Measurements from ENCODE around the gene SNAP91. TPM values are rescaled to one million over a fixed set of nuclear protein-coding genes. Genes with fewer than 3 reads are reported as not detected.
A peak's percentile ranks its signal among the peaks of the same experiment; 100 is the strongest.

Gene SNAP91
- total RNA-seq, 1 donor from 2014 or later: 2.1 TPM

DNA sequence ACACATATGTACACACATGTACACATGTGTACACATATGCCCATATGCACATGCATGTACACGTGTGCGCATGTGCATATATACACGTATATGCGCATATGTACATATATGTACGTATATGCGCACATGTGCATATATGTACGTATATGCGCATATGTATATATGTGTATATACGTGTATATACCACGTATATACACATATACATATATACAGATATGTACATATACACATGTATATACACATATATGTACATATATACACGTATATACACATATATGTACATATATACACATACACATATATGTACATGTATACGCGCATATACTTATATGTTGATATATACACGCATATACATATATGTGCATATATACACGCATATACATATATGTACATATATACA lies 8.9 kb upstream of the SNAP91 start:
- Histone ChIP-seq H3K27ac (ENCODE audit: low read depth, low read length) (no peak overlapping the region), H3K4me3 (ENCODE audit: low read length in 3 of 3) (no peak overlapping the region), H3K27me3 (ENCODE audit: control insufficient read depth in 3 of 3, insufficient read depth in 3 of 3, low read length in 3 of 3) (no peaks in the 10 kb centered on the region), H3K36me3 (ENCODE audit: control insufficient read depth in 3 of 3, insufficient read depth in 3 of 3, low read length in 3 of 3) (no peaks in the 10 kb centered on the region), H3K4me1 (ENCODE audit: control insufficient read depth in 3 of 3, insufficient read depth in 3 of 3, low read length in 3 of 3) (no peaks in the 10 kb centered on the region), H3K9me3 (ENCODE audit: control insufficient read depth in 3 of 3, low read length in 3 of 3) (no peaks in the 10 kb centered on the region), H3K9ac (ENCODE audit: low read depth in 1 of 3, low read length in 3 of 3) (no peak overlapping the region)

DNA sequence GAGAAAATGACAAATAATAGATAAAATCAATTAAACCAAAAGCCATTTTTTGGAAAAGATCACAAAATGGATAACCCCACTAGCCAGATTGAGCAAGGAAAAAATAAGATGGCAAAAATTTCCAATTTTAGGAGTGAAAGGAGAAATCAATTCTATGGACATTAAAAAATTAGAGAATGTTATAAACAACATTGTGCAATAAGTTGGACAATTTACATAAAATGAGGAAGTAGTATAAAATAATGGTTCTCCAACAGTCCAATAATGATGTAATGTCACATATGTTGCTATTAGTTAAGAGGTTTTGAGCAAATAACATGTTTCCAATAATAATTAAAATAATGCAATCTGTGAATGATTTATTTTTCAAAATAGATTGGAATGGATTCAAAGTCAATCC lies 3.1 kb upstream of the SNAP91 start:
- Histone ChIP-seq H3K9ac (ENCODE audit: low read depth in 1 of 3, low read length in 3 of 3) (no peak overlapping the region), H3K27me3 (ENCODE audit: control insufficient read depth in 3 of 3, insufficient read depth in 3 of 3, low read length in 3 of 3) (peaks cover 20 to 29% (median 22%) of the 10 kb centered on the region in 3 donors), H3K36me3 (ENCODE audit: control insufficient read depth in 3 of 3, insufficient read depth in 3 of 3, low read length in 3 of 3) (no peaks in the 10 kb centered on the region), H3K4me3 (ENCODE audit: low read length in 3 of 3) (no peak overlapping the region), H3K9me3 (ENCODE audit: control insufficient read depth in 3 of 3, low read length in 3 of 3) (no peaks in the 10 kb centered on the region), H3K4me1 (ENCODE audit: control insufficient read depth in 3 of 3, insufficient read depth in 3 of 3, low read length in 3 of 3) (peaks cover 0 to 6% (median 6%) of the 10 kb centered on the region in 3 donors), H3K27ac (ENCODE audit: low read depth, low read length) (no peak overlapping the region)

DNA sequence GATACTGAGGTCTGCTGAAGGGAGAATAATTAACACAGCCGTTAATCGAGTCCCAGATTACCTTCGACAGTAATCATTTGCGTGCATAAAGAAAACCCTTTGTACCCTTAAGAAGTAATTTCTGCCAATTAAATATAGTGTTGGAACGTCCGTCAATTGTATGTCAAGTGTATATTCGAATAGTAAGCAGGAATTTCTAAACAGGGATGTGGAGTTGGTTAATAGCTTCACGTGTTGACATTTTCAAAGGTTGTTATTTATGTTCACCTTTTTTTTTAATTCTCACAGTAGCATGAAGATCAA lies 798 bp upstream of the SNAP91 start:
- Histone ChIP-seq H3K27me3 (ENCODE audit: control insufficient read depth in 3 of 3, insufficient read depth in 3 of 3, low read length in 3 of 3) (peaks cover 20 to 37% (median 22%) of the 10 kb centered on the region in 3 donors), H3K4me1 (ENCODE audit: control insufficient read depth in 3 of 3, insufficient read depth in 3 of 3, low read length in 3 of 3) (peaks cover 0 to 6% (median 6%) of the 10 kb centered on the region in 3 donors), H3K27ac (ENCODE audit: low read depth, low read length) (no peak overlapping the region), H3K9me3 (ENCODE audit: control insufficient read depth in 3 of 3, low read length in 3 of 3) (no peaks in the 10 kb centered on the region), H3K9ac (ENCODE audit: low read depth in 1 of 3, low read length in 3 of 3) (no peak overlapping the region), H3K36me3 (ENCODE audit: control insufficient read depth in 3 of 3, insufficient read depth in 3 of 3, low read length in 3 of 3) (no peaks in the 10 kb centered on the region), H3K4me3 (ENCODE audit: low read length in 3 of 3) (peak overlapping the region in 1 of 3 donors; percentile 43)

DNA sequence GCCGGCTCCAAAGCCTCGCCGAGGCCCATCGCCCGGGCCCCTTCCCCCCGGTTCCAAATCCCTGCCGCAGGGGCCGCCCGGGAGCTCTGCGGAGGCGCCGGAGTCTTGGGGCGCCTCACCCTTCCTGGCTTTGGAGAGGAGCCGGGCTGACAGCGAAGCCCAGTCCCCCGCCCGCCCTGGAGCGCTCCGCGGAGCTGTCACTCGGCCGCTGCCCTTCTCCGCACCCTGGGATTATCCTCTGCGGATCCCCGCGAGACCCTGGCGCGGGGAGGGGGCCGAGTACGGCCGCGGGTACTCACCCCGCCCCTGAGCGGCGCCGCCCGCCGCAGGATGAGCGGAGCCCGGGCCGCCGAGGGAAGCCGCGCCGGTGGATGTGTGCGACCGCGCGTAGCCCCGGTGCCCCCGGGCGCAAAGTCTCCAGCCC lies 343 bp downstream of the SNAP91 start:
- H3K9ac ChIP-seq (ENCODE audit: low read depth in 1 of 3, low read length in 3 of 3): no peak overlapping the region
- no peak overlapping the region for H3K27ac ChIP-seq (ENCODE audit: low read depth, low read length)
- peaks cover 20 to 37% (median 22%) of the 10 kb centered on the region in 3 donors for H3K27me3 ChIP-seq (ENCODE audit: control insufficient read depth in 3 of 3, insufficient read depth in 3 of 3, low read length in 3 of 3)

DNA sequence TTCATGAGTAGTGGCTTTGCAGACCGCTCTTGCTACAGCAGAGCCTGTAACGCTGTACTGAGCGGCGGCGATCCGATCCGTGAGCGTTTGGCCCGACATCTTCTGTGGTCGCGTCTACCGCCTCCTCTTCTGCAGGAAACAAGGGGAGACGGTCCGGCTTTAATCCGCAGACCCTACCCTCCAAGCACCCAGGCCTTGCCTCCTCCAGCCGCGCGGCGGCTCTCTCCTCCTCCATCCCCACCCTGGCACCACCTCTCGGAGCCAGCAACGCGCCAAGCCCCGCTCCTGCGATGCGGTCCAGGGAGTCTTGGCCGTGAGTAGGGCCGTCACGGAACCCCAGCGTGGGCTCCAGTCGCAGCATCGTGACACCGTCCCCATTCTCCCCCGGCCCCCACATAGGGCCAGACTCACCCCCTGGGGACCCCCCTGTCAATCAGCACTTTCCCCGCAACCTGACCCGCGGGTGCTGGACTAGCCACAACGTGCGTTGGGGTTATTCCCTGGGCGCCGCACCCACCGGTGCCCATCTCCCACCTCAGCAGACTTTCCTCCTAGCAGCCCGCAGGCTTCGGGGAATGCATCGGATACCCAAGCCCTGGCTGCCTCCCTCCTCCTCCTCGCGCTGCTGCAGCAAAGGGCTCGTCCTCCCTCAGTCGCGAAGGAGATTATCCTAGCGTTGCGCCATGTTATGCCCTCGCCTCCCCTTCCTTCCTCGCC lies 914 bp downstream of the SNAP91 start:
- Histone ChIP-seq H3K9ac (ENCODE audit: low read depth in 1 of 3, low read length in 3 of 3) (peak overlapping the region in 1 of 3 donors; percentile 43), H3K27ac (ENCODE audit: low read depth, low read length) (no peak overlapping the region), H3K27me3 (ENCODE audit: control insufficient read depth in 3 of 3, insufficient read depth in 3 of 3, low read length in 3 of 3) (peaks cover 20 to 37% (median 22%) of the 10 kb centered on the region in 3 donors)

More for the DNA sequence above, 343 bp downstream of the SNAP91 start:
- Histone ChIP-seq H3K9me3 (ENCODE audit: control insufficient read depth in 3 of 3, low read length in 3 of 3) (no peaks in the 10 kb centered on the region), H3K4me3 (ENCODE audit: low read length in 3 of 3) (peak overlapping the region in 2 of 3 donors; percentile 30 to 56), H3K36me3 (ENCODE audit: control insufficient read depth in 3 of 3, insufficient read depth in 3 of 3, low read length in 3 of 3) (no peaks in the 10 kb centered on the region), H3K4me1 (ENCODE audit: control insufficient read depth in 3 of 3, insufficient read depth in 3 of 3, low read length in 3 of 3) (peaks cover 0 to 6% (median 6%) of the 10 kb centered on the region in 3 donors)

DNA sequence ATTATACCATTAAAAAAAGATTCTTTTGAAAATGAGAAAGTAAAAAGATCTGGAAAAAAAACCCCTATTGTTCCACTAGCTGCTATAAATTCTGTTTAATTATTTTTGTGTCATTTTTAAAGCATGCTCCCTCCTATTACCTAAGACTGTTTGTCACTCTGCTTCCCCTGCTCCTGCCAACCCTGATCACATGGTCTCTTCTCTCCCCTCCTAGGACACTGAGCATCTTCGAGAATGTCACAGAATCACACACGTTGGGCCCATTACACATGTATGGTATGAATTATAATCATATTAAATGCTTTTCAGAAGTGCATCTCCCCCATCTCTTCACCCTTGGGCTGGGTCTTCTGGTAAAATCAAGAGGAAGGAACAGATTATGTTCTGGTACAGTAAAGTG lies 6.2 kb downstream of the SNAP91 start:
- H3K4me1 ChIP-seq (ENCODE audit: control insufficient read depth in 3 of 3, insufficient read depth in 3 of 3, low read length in 3 of 3): no peaks in the 10 kb centered on the region
- H3K36me3 ChIP-seq (ENCODE audit: control insufficient read depth in 3 of 3, insufficient read depth in 3 of 3, low read length in 3 of 3): no peaks in the 10 kb centered on the region
- no peak overlapping the region for H3K4me3 ChIP-seq (ENCODE audit: low read length in 3 of 3)
- no peak overlapping the region for H3K9ac ChIP-seq (ENCODE audit: low read depth in 1 of 3, low read length in 3 of 3)
- no peak overlapping the region for H3K27ac ChIP-seq (ENCODE audit: low read depth, low read length)
- peaks cover 4 to 13% (median 4%) of the 10 kb centered on the region in 3 donors for H3K27me3 ChIP-seq (ENCODE audit: control insufficient read depth in 3 of 3, insufficient read depth in 3 of 3, low read length in 3 of 3)
- no peaks in the 10 kb centered on the region for H3K9me3 ChIP-seq (ENCODE audit: control insufficient read depth in 3 of 3, low read length in 3 of 3)

More for the DNA sequence above, 914 bp downstream of the SNAP91 start:
- peak overlapping the region in 2 of 3 donors; percentile 30 to 56 for H3K4me3 ChIP-seq (ENCODE audit: low read length in 3 of 3)
- H3K9me3 ChIP-seq (ENCODE audit: control insufficient read depth in 3 of 3, low read length in 3 of 3): no peaks in the 10 kb centered on the region
- peaks cover 0 to 6% (median 6%) of the 10 kb centered on the region in 3 donors for H3K4me1 ChIP-seq (ENCODE audit: control insufficient read depth in 3 of 3, insufficient read depth in 3 of 3, low read length in 3 of 3)
- no peaks in the 10 kb centered on the region for H3K36me3 ChIP-seq (ENCODE audit: control insufficient read depth in 3 of 3, insufficient read depth in 3 of 3, low read length in 3 of 3)

DNA sequence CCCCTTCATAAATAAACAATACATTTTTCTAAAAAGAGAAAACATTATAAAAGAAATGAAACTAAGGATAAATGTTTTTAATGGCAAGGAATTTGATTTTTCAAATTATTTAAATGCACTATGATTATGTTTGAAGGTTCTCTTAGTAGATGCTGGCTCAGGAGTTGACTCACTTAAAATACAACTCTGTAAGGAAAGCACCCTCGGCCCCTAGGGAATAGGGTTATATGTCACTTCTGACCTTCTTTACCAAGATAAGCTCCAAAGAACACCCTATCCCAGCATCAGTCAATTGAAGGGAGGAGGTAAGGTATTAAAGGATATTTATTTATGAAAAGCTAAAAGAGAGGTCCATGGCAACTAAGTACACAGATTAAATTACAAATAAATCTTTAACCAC lies 6.8 kb downstream of the SNAP91 start:
- no peak overlapping the region for H3K4me3 ChIP-seq (ENCODE audit: low read length in 3 of 3)
- peaks cover 0 to 9% (median 0%) of the 10 kb centered on the region in 3 donors for H3K27me3 ChIP-seq (ENCODE audit: control insufficient read depth in 3 of 3, insufficient read depth in 3 of 3, low read length in 3 of 3)
- no peaks in the 10 kb centered on the region for H3K36me3 ChIP-seq (ENCODE audit: control insufficient read depth in 3 of 3, insufficient read depth in 3 of 3, low read length in 3 of 3)
- no peak overlapping the region for H3K27ac ChIP-seq (ENCODE audit: low read depth, low read length)
- H3K9me3 ChIP-seq (ENCODE audit: control insufficient read depth in 3 of 3, low read length in 3 of 3): no peaks in the 10 kb centered on the region
- no peak overlapping the region for H3K9ac ChIP-seq (ENCODE audit: low read depth in 1 of 3, low read length in 3 of 3)
- no peaks in the 10 kb centered on the region for H3K4me1 ChIP-seq (ENCODE audit: control insufficient read depth in 3 of 3, insufficient read depth in 3 of 3, low read length in 3 of 3)

DNA sequence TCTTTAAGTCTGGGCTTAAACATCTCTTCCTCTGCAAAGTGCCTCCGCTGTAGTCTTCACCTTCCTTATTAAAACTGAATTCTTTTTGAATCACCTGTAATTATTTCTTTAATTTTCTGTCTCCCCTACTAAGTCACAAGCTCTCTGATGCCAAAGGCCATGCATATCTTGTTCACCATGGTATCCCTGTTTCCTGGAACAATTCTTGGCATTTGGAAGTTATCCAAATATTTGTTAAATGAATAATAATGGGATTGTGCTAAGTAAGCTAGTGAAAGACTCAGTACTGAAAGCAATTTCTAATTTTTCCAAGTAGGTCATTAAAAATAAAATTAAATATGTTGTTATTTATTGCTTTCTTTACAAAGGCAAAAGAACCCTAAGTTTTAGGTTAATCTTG lies 12.2 kb downstream of the SNAP91 start:
- Histone ChIP-seq H3K4me1 (ENCODE audit: control insufficient read depth in 3 of 3, insufficient read depth in 3 of 3, low read length in 3 of 3) (no peaks in the 10 kb centered on the region), H3K27me3 (ENCODE audit: control insufficient read depth in 3 of 3, insufficient read depth in 3 of 3, low read length in 3 of 3) (no peaks in the 10 kb centered on the region), H3K27ac (ENCODE audit: low read depth, low read length) (no peak overlapping the region)

DNA sequence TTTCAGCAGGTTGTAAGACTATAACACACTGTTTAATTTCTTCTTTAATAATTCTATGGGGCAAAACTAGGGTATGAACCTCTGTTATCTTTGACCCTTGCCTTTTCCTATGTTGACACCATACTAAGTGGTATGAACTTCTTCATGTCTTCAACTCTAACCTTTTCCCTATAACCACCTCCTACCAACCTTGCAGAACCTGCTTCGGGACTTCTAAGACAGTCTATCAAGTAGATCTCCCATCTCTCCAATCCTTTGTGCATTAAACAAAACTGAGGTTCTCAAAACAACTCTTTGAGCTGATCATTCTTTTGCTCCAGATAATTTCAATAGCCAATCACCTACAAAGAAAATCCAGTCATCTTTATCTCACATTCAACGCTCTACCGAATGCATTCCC lies 23.4 kb downstream of the SNAP91 start:
- Histone ChIP-seq H3K36me3 (ENCODE audit: control insufficient read depth in 3 of 3, insufficient read depth in 3 of 3, low read length in 3 of 3) (no peaks in the 10 kb centered on the region), H3K27ac (ENCODE audit: low read depth, low read length) (no peak overlapping the region), H3K9ac (ENCODE audit: low read depth in 1 of 3, low read length in 3 of 3) (no peak overlapping the region), H3K4me3 (ENCODE audit: low read length in 3 of 3) (no peak overlapping the region), H3K27me3 (ENCODE audit: control insufficient read depth in 3 of 3, insufficient read depth in 3 of 3, low read length in 3 of 3) (no peaks in the 10 kb centered on the region), H3K4me1 (ENCODE audit: control insufficient read depth in 3 of 3, insufficient read depth in 3 of 3, low read length in 3 of 3) (no peaks in the 10 kb centered on the region), H3K9me3 (ENCODE audit: control insufficient read depth in 3 of 3, low read length in 3 of 3) (no peaks in the 10 kb centered on the region)

More for the DNA sequence above, 12.2 kb downstream of the SNAP91 start:
- Histone ChIP-seq H3K36me3 (ENCODE audit: control insufficient read depth in 3 of 3, insufficient read depth in 3 of 3, low read length in 3 of 3) (no peaks in the 10 kb centered on the region), H3K9me3 (ENCODE audit: control insufficient read depth in 3 of 3, low read length in 3 of 3) (peaks cover 0 to 3% (median 0%) of the 10 kb centered on the region in 3 donors), H3K4me3 (ENCODE audit: low read length in 3 of 3) (no peak overlapping the region), H3K9ac (ENCODE audit: low read depth in 1 of 3, low read length in 3 of 3) (no peak overlapping the region)

DNA sequence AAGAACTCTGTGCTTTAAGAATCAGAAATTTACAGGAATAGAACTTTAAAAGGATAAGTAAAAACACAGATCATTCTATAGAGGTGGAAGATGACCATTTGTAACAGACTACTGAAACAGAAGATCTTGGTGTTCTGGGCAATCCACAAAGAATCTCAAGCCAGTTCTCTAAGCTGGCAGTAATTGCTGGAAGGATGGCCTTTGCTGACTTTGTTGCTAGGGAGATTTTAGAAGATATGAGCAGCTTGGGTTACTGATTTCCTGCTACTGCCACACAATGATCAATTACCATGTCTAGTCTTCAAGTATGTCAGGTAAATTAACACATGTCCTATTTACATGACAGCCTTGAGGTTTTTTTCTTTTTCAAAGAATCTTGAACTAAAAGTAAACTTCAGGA lies 31.1 kb downstream of the SNAP91 start:
- no peaks in the 10 kb centered on the region for H3K27me3 ChIP-seq (ENCODE audit: control insufficient read depth in 3 of 3, insufficient read depth in 3 of 3, low read length in 3 of 3)
- no peaks in the 10 kb centered on the region for H3K9me3 ChIP-seq (ENCODE audit: control insufficient read depth in 3 of 3, low read length in 3 of 3)
- no peaks in the 10 kb centered on the region for H3K36me3 ChIP-seq (ENCODE audit: control insufficient read depth in 3 of 3, insufficient read depth in 3 of 3, low read length in 3 of 3)
- no peaks in the 10 kb centered on the region for H3K4me1 ChIP-seq (ENCODE audit: control insufficient read depth in 3 of 3, insufficient read depth in 3 of 3, low read length in 3 of 3)
- no peak overlapping the region for H3K4me3 ChIP-seq (ENCODE audit: low read length in 3 of 3)
- no peak overlapping the region for H3K27ac ChIP-seq (ENCODE audit: low read depth, low read length)
- no peak overlapping the region for H3K9ac ChIP-seq (ENCODE audit: low read depth in 1 of 3, low read length in 3 of 3)
